Activated T-cell treated with anti-CD3 and anti-CD28 coated beads for 4 hours (primary cell): ENCODE results near the gene ETF1.

Experiments
- DNase-seq: peaks from one replicate; pipeline ENCODE4 v3.0.0-alpha.2; 2020

Gene ETF1

GRCh38 chr5:138542956-138543729 lies at the start of gene ETF1:
ETF1 (minus strand) TSS chr5:138543236; CDS start chr5:138542918, 318 bp downstream.
- DNase-seq = peak; percentile 99

GRCh38 chr5:138588013-138588788 lies 45.2 kb upstream of the ETF1 start:
- DNase-seq = no peak

GRCh38 chr5:138585157-138585556 lies 42.1 kb upstream of the ETF1 start:
- DNase-seq = no peak

GRCh38 chr5:138583984-138584637 lies 41.1 kb upstream of the ETF1 start:
- DNase-seq = no peak

- no peak for DNase-seq
Observed at GRCh38 chr5:138582959-138583358, 39.9 kb upstream of the ETF1 start.

- DNase-seq = no peak
Observed at GRCh38 chr5:138580777-138581176, 37.7 kb upstream of the ETF1 start.

- DNase-seq = no peak
Observed at GRCh38 chr5:138580001-138580400, 37.0 kb upstream of the ETF1 start.

- DNase-seq = no peak
Observed at GRCh38 chr5:138579517-138579863, 36.5 kb upstream of the ETF1 start.

- no peak for DNase-seq
Observed at GRCh38 chr5:138577452-138577851, 34.4 kb upstream of the ETF1 start.

GRCh38 chr5:138575194-138576015 lies 32.4 kb upstream of the ETF1 start, which contains the start of gene HSPA9:
HSPA9 (minus strand) TSS chr5:138575401; CDS start chr5:138575318, 83 bp downstream.
- DNase-seq = peak; percentile 95

- no peak for DNase-seq
Observed at GRCh38 chr5:138574744-138575193, 31.7 kb upstream of the ETF1 start.

- no peak for DNase-seq
Observed at GRCh38 chr5:138573949-138574670, 31.1 kb upstream of the ETF1 start.

GRCh38 chr5:138573223-138573622 lies 30.2 kb upstream of the ETF1 start:
- no peak for DNase-seq

- DNase-seq = no peak
Observed at GRCh38 chr5:138570871-138571270, 27.8 kb upstream of the ETF1 start.

GRCh38 chr5:138569782-138570181 lies 26.7 kb upstream of the ETF1 start:
- no peak for DNase-seq

GRCh38 chr5:138568061-138568824 lies 25.2 kb upstream of the ETF1 start:
- DNase-seq = no peak

GRCh38 chr5:138566792-138567191 lies 23.8 kb upstream of the ETF1 start:
- no peak for DNase-seq

GRCh38 chr5:138565100-138565821 lies 22.2 kb upstream of the ETF1 start:
- no peak for DNase-seq

GRCh38 chr5:138564242-138564641 lies 21.2 kb upstream of the ETF1 start:
- no peak for DNase-seq

GRCh38 chr5:138563340-138564118 lies 20.5 kb upstream of the ETF1 start:
- DNase-seq = no peak
